ENCODE results near the gene CEP72. TPM values are rescaled to one million over a fixed set of nuclear protein-coding genes. Genes with fewer than 3 reads are reported as not detected.

CEP72 gene
- total RNA-seq, 6 experiments from 2014 or later: 2.9 to 5.0 (median 4.0) TPM

DNA sequence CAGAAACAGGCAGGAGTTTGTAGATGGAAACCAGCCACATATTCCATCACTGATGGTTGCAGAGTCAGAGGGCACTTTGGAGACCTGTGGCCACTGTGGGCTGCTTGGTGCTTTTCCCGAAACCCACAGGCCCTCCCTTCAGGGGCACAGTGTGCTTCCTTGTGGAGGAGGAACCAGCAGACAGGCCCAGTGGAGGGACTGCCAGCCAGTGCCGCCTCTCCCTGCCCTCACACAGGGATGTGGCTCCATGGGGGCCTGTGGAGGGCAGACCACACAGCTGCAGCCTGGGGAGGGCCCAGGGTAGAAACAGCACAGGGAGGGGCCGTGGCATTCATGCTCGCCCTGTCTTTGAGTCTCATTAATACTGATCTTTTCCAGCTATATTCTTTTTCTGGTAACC is 35.2 kb downstream of the CEP72 start:
- H3K9me3 Mint-ChIP-seq: no peaks in the 10 kb centered on the region
- no peak for DNase-seq
- no peak for TF ChIP-seq CTCF (IDR thresholded peaks at IDR 0.05)
- no peak overlapping the region for H3K4me3 Mint-ChIP-seq
- peaks cover 3% of the 10 kb centered on the region; the same call in 1 of the 2 replicates for H3K27me3 Mint-ChIP-seq (ENCODE audit: insufficient read depth)
- no peaks in the 10 kb centered on the region for H3K4me1 Mint-ChIP-seq (ENCODE audit: low read depth)
- peaks cover 16% of the 10 kb centered on the region for H3K36me3 Mint-ChIP-seq (ENCODE audit: low read depth)
- no peak overlapping the region for H3K27ac Mint-ChIP-seq

GRCh38 chr5:647727-648126 is 35.6 kb downstream of the CEP72 start:
- Mint-ChIP-seq H3K4me3 (no peak overlapping the region), H3K27me3 (ENCODE audit: insufficient read depth) (peaks cover 3% of the 10 kb centered on the region; the same call in 1 of the 2 replicates), H3K4me1 (ENCODE audit: low read depth) (no peaks in the 10 kb centered on the region), H3K9me3 (no peaks in the 10 kb centered on the region), H3K27ac (no peak overlapping the region), H3K36me3 (ENCODE audit: low read depth) (peaks cover 16% of the 10 kb centered on the region)
- DNase-seq: no peak
- no peak for TF ChIP-seq CTCF (IDR thresholded peaks at IDR 0.05)

DNA sequence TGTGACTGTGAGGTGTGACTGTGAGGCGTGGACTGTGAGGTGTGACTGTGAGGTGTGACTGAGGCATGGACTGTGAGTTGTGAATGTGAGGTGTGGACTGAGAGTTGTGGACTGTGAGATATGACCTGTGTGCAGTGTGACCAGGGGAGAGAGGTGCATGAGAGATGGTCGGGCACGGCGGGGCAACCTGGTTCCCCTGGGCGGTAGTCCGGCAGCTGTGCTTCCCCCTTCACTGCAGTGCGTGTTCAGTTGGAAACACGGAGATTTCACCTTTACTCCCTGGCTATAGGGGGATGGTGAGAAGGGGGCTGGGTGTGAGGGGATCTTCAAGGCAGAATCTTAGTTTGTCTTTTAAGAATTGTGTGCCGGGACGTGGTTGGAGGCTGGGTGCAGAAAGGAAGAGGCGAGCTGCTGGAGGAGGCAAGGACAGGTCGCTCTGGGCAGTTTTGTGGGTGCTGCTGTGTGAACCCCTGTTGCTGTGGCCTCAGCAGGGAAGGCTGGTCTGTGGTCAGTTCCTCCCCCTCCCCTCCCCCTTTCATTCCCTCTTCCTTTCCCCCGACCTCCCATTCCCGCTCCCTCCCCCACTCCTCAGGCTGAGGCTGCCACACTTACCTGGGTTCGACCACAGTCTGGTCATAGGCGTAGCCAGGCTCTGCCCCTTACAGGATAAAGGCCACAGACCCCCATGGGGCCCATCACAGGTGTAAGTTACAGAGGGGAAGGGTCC is 39.3 kb downstream of the CEP72 start:
- no peak overlapping the region for H3K4me3 Mint-ChIP-seq
- H3K9me3 Mint-ChIP-seq: no peaks in the 10 kb centered on the region
- no peak for DNase-seq
- no peaks in the 10 kb centered on the region; the same call in 1 of the 2 replicates for H3K27me3 Mint-ChIP-seq (ENCODE audit: insufficient read depth)
- no peak for TF ChIP-seq CTCF (IDR thresholded peaks at IDR 0.05)
- no peak overlapping the region for H3K27ac Mint-ChIP-seq
- H3K36me3 Mint-ChIP-seq (ENCODE audit: low read depth): no peaks in the 10 kb centered on the region
- no peaks in the 10 kb centered on the region for H3K4me1 Mint-ChIP-seq (ENCODE audit: low read depth)

DNA sequence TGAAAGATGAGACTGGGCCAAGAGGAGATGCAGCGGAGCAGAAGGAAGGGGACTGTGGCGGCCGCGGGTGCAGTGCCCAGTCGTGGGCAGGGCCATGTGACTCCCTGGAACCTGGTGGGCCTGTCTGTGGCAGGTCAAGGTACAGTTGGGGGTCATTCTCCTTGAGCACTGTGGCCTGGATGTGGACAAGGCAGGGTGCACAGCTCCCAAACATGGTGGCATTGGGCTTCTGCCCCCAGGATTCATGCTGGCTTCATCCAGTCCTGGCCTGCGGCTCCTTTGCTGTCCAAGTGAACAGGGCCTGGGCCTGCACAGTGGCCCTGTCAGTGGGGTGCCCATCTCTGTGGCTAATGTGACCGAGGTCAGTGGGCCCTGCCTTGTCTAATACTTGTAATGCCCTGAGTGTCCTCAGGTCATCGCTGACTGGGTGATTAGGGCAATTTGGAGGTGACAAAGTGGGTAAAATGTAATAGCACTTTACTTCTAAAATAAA is 39.9 kb downstream of the CEP72 start:
- TF ChIP-seq CTCF (IDR thresholded peaks at IDR 0.05): no peak
- H3K4me1 Mint-ChIP-seq (ENCODE audit: low read depth): no peaks in the 10 kb centered on the region
- no peak overlapping the region for H3K4me3 Mint-ChIP-seq
- H3K27ac Mint-ChIP-seq: no peak overlapping the region
- H3K27me3 Mint-ChIP-seq (ENCODE audit: insufficient read depth): no peaks in the 10 kb centered on the region; the same call in 1 of the 2 replicates
- no peaks in the 10 kb centered on the region for H3K9me3 Mint-ChIP-seq
- no peak for DNase-seq
- H3K36me3 Mint-ChIP-seq (ENCODE audit: low read depth): no peaks in the 10 kb centered on the region

DNA sequence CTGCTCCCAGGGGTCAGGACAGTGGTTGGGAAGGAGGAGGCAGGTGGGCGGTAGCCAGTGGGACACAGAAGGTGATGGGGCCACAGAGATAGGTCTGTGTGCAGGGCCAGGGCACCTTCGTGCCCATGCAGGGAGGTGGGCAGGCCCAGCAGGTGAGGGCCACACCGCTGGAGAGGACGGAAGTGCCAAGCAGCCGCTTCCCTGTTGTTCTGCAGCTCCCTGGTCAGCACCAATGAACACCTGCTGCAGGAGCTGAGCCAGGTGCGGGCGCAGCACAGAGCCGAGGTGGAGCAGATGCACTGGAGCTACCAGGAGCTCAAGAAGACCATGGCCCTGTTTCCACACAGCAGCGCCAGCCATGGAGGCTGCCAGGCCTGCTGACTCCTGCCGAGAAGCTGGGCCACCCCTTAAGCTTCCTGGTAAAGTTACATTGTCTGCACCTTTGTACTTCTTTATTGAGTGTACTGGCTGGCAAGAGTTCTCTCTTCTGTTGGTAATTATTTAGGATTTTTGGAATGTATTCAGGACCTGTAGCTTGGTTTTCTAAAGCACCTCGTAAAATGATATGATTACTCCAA is 40.7 kb downstream of the CEP72 start:
- no peaks in the 10 kb centered on the region; the same call in 1 of the 2 replicates for H3K27me3 Mint-ChIP-seq (ENCODE audit: insufficient read depth)

More for the DNA sequence above, 40.7 kb downstream of the CEP72 start:
- no peak for TF ChIP-seq CTCF (IDR thresholded peaks at IDR 0.05)
- no peaks in the 10 kb centered on the region for H3K9me3 Mint-ChIP-seq
- no peak overlapping the region for H3K27ac Mint-ChIP-seq
- DNase-seq: no peak
- peaks cover 6% of the 10 kb centered on the region for H3K36me3 Mint-ChIP-seq (ENCODE audit: low read depth)
- no peak overlapping the region for H3K4me3 Mint-ChIP-seq
- H3K4me1 Mint-ChIP-seq (ENCODE audit: low read depth): peaks cover 7% of the 10 kb centered on the region

Measured in HFFc6 (cell line).